M059J (cell line): ENCODE measurements around the gene MAP2K4. TPM values are rescaled to one million over a fixed set of nuclear protein-coding genes. Genes with fewer than 3 reads are reported as not detected.

Experiments
- DNase-seq: peaks from one replicate; pipeline ENCODE4 v3.0.0-alpha.2; 2012; ENCODE audit warnings: low read depth
- total RNA-seq: library from RNA; depleted of rRNA; stranded (reverse); fragments of >200 nt; shearing (Covaris generic); gene quantifications from 2 replicates; pipeline ENCODE4 v1.2.3, GENCODE V29; 2014

The MAP2K4 gene
- total RNA-seq, 1 experiment from 2014 or later = 31.5 TPM

GRCh38 chr17:12088035-12088434 is 67.4 kb downstream of the MAP2K4 start:
- DNase-seq = no peak

GRCh38 chr17:12089809-12090384 is 69.2 kb downstream of the MAP2K4 start:
- peak; percentile 73 for DNase-seq

- no peak for DNase-seq
Observed at GRCh38 chr17:12094336-12094735, 73.7 kb downstream of the MAP2K4 start.

DNA sequence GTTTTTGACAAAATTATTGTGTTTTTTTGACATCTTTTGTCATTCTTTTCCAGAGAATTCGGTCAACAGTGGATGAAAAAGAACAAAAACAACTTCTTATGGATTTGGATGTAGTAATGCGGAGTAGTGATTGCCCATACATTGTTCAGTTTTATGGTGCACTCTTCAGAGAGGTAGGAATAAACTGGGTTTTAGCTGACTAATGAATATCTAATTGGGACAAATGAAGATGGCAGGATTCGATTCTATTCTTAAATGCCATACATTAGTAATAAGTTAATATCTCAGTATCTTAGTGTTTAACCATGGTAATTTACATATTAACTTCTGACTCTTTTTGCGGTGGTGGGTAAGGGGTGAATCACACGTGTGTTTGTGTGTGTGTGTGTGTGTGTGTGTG is 74.8 kb downstream of the MAP2K4 start:
- no peak for DNase-seq

DNA sequence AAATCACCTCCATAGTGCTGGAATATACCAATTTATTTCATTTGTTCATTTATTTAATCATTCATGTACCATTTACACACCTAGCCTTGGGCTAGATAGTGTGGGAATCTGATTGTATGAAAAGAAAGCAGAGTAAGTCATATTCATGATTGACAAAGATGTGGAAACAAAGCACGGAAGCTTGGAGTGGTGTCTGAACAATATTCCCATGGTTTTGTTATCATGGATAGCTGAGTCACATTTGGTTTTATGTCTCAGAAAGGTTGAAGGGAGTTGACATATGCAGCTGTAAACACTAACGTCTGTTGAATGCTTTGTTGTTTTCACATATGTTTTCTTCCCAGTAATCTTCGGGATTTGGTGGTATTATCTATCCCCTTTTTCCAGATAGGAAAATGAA is 76.6 kb downstream of the MAP2K4 start:
- DNase-seq = no peak

GRCh38 chr17:12098568-12098967 is 77.9 kb downstream of the MAP2K4 start:
- no peak for DNase-seq

DNA sequence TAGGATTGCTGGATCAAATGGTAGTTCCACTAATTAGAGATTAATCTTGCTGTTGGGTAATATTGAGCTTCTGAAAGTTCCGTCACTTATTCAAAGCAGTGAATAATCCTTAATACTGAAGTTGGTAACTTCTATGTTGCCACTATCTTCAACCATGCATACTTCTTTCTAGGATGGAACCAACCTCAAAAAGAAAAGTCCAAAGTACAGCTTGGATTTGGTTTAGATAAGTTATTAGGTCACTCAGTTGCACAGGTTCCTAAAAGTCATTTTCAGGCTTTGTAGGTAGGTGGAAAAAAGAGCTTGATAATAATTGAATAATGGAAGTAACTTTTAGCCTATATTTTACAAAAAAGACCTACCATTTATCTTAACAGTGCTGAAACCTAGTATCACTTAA is 78.7 kb downstream of the MAP2K4 start:
- no peak for DNase-seq

DNA sequence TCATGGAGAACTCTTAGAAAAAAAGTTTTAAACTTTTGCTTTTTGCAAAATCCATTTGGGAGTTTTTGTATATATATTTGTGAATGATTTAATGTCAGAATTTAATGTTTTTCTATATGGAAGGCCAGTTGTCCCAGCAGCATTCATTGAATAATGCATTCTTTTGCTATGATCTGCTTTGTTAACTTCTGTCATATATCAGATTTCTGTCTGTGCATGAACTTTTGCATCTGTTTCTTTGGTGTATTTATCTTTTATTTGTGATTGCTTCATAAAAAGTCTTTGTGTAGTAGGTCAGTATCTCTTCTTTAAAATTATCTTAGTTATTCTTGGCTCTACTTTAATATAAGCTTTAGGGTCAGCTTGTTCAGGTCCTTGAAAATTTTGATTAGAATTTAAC is 84.2 kb downstream of the MAP2K4 start:
- no peak for DNase-seq

GRCh38 chr17:12107905-12108304 is 87.2 kb downstream of the MAP2K4 start:
- DNase-seq = peak; percentile 22

DNA sequence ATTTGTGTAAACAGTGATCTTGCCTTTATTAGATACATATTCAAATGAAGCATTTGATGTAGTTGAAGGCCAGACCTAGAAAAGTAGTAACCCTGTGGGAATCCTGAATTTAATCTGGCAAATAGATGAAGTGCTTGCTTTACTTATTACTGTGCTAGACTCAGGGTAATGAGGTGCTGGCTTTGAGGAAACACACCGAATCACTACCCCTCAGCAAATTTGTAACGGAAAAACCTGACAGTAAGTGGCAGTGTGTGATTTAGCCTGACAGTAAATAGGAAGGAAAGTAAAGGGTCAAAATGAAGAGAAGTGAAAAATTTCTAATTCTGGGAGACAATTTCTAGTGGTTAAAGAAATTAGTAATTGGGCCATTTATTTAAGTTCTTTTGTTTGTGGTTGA is 90.2 kb downstream of the MAP2K4 start:
- DNase-seq = no peak

DNA sequence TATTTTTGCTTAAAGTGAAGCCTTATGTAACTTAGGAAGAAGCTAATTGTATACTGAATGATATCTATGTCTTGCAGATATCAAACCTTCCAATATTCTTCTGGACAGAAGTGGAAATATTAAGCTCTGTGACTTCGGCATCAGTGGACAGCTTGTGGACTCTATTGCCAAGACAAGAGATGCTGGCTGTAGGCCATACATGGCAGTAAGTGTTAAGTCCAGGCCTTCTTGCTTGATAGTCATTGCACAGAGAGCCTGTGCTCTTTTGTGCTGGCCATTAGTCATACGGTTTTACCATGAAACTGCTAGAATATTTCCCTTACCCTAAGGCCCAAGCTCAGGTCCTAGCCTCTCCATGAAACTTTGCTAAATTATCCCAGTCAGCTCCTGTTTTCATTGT is 92.5 kb downstream of the MAP2K4 start:
- DNase-seq = no peak

DNA sequence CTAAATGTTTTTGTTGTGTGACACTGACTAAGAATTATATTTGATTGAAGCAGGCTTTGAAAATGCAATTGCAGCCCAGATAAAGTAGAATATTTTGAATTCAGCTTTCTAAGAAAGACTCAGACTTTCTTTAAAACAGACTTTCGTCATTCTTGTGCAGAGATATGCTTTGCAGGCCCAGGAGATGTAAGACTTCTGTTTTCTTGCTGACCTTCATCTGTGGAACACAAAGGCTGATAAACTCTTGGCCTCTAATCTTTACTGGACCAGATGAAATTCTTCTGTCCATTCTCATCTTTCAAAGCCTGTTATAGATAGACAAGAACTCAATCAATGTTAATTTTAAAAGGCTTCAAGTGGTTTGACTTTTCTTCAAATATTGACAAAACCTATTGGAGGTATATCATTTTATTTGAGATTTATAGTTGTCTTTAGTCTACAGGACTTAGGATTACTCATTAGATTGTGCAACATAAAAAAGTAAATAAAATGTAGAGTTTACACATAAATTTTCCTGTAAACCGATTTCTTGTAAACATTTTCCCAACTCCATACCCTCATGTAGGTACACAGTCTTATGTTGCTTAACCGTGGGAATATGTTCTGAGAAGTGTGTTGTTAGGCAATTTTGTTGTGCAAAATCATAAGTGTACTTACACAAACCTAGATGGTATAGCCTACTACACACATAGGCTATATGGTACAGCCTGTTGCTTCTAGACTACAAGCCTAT is 94.2 kb downstream of the MAP2K4 start:
- no peak for DNase-seq

DNA sequence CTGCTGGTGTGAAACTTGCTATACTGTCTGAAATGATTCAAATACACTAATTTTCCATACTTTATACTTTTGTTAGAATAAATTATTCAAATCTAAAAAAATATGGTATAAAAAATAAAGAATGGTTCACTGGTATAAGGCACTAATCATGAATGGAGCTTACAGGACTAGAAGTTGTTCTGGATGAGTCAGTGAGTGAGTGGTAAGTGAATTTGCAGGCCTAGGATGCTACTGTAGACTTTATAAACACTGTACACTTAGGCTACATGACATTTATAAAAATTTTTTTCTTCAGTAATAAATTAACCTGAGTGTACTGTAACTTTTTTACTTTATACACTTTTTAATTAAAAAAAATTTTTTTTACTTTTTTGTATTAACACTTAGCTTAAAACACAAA is 95.5 kb downstream of the MAP2K4 start:
- DNase-seq = no peak

DNA sequence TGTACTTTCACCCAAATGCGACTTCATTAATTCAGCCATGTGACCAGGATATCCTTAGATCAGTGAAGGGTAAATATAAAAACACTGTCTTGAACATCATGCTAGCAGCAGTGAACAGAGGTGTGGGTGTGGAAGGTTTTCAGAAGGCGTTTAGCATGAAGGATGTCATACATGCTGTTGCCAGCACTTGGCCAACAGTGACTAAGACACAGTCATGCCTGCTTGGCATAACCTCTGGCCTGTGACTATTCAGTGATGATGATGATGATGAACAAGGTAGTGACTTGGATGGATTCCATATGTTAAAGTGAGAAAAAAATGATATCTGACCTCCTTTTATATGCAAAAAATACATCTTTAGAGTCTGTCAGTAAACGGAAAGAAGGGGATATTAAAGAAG is 97.9 kb downstream of the MAP2K4 start:
- DNase-seq = peak; percentile 11

GRCh38 chr17:12122075-12122474 is 101.4 kb downstream of the MAP2K4 start:
- no peak for DNase-seq

DNA sequence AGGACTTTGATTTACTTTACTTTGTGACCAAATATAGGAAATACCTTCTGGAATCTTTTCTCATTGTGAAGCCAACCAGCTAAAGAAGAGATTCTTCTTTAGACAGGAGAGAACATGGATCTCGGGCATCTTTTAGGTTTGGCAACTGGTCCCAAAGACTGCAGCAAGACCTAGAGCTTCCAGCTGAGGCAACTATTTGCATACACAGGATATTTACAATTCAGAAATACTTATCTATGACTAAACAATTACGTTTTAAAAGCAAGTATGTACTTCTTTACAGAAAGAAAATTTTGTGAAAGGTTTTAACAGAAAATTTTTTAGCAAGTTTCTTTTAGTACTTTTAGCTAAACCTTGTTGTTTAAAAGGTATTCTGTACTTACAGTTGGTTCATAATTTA is 106.5 kb downstream of the MAP2K4 start:
- DNase-seq = no peak

- DNase-seq = no peak
Observed at GRCh38 chr17:12127667-12128066, 107.0 kb downstream of the MAP2K4 start.

DNA sequence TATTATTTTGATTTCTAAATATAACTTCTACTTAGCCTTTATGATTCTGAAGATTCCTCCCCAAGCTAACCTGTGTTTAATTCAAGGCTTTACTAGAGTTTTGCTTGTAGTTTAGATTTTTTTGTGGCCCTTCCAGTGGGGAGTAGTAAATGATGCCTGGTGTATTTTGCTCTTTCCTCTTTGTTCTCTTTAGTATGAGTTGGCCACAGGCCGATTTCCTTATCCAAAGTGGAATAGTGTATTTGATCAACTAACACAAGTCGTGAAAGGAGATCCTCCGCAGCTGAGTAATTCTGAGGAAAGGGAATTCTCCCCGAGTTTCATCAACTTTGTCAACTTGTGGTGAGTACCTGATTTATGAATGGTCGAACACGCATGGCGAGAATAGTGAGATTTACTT is 108.3 kb downstream of the MAP2K4 start:
- DNase-seq = no peak

DNA sequence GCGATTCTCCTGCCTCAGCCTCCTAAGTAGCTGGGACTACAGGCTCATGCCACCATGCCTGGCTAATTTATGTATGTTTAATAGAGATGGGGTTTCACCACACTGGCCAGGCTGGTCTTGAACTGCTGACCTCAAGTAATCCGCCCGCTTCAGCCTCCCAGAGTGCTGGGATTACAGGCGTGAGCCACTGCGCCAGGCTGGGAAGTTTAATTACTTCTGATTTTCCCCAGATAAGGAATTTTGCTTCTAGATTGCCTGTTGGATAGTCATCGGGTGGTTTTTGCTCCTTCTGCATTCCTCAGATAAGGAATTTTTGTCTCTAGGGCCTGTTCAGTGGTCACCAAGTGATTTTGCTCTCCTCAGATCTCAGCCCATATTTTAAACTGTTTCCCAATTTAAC is 112.5 kb downstream of the MAP2K4 start:
- DNase-seq = peak; percentile 26

- DNase-seq = no peak
Observed at GRCh38 chr17:12134101-12134500, 113.4 kb downstream of the MAP2K4 start.

DNA sequence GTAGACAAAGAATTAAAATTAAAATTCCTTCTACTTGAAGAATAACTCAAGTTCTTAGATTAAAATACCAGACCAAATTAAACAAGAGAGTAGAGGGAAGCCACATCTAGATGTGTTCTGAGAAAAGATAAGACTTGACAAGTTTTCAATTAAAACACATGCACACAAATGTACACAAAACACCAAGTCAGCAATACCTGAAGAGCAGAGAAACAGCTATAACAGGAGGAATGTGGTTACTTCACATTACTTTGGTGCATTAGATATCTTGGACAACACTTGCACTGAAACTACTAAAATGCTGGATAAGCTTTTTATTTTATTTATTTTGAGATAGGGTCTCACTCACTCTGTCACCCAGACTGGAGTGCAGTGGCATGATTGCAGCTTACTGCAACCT is 113.9 kb downstream of the MAP2K4 start:
- no peak for DNase-seq

DNA sequence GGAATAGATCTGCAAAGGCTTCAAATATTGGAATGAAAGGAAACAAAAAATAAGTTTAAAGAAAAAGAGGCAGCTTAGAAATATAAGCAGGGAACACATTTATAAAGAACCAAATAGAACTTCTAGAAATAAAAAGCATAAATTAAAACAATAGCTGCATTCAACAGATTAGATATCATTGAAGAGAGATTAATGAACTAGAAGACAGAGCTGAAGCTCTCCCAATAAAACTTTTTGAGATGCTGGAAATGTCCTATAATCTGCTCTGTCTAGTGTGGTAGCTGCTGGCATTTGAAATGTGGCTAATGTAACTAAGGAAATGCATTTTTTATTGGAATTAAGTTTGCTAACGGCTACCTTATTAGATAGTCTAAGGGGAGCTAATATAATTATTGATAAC is 115.6 kb downstream of the MAP2K4 start:
- DNase-seq = no peak

- DNase-seq = no peak
Observed at GRCh38 chr17:12136646-12137045, 116.0 kb downstream of the MAP2K4 start.

DNA sequence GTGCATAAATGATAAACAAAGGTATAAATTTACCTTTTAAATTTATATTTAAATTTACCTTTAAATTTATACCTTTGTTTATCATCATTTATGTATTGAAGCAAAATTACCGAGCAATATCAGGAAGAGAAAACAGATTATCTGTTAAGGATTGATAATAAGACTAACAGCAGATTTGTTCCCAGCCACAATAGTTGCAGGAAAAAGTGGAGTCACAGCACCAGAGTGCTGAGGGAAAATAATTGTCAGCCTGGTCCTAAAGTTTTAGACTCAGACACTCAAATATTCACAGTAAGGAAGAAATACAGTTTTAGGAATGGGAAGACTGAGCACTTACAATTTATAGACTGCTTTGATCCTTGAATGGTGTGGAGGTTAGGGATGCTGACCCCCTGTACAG is 117.2 kb downstream of the MAP2K4 start:
- no peak for DNase-seq
